Measurements from ENCODE around the gene DUSP19.

The DUSP19 gene

GRCh38 chr2:183035298-183035953, 43.1 kb upstream of the DUSP19 start:
- Histone ChIP-seq H3K4me3 (ENCODE audit: low read depth, low read length) (peak overlapping the region; percentile 77), H3K36me3 (no peaks in the 10 kb centered on the region), H3K9me3 (no peaks in the 10 kb centered on the region), H3K4me1 (no peaks in the 10 kb centered on the region; the same call in 1 of the 2 replicates), H3K27me3 (no peaks in the 10 kb centered on the region)
- no peak for TF ChIP-seq CTCF (IDR thresholded peaks at IDR 0.05; ENCODE audit: low read depth, low read length)
- no peak for DNase-seq

DNA sequence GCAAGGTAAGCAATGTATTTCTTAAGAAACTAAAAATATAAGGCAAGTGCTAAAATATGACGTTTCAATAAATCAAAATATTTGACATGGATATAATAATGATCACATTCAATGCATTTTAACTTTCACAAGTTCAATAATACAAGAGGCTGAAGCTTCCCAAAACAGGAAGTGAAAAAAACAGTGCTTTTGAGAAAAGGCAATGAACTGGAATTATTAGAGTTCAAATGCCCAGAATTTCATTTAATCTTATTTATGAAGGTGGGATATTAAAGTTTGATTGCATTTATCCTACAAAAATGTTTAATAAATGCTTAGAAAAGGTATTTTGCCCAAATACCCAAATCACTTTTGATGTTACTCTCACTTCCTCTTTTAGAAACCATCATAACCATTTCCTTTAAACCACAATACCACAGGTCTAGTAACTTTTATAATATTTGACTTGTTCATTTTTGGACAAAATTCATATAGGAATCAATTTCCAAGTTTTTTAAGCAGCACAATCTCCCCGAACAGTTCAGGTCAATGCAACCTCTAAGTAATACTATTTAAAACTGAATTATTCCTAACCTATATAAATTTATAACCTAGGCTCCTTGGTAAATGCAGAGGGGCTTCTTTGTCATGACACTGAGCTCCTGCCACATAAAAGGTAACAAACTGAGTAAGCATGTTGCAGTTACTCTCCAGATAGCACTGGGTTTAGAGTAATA, 42.4 kb upstream of the DUSP19 start:
- H3K4me1 ChIP-seq: no peaks in the 10 kb centered on the region; the same call in 1 of the 2 replicates
- no peak for DNase-seq
- H3K36me3 ChIP-seq: no peaks in the 10 kb centered on the region
- no peaks in the 10 kb centered on the region for H3K27me3 ChIP-seq
- TF ChIP-seq CTCF (IDR thresholded peaks at IDR 0.05; ENCODE audit: low read depth, low read length): no peak
- H3K4me3 ChIP-seq (ENCODE audit: low read depth, low read length): peak overlapping the region; percentile 77
- H3K9me3 ChIP-seq: no peaks in the 10 kb centered on the region

DNA sequence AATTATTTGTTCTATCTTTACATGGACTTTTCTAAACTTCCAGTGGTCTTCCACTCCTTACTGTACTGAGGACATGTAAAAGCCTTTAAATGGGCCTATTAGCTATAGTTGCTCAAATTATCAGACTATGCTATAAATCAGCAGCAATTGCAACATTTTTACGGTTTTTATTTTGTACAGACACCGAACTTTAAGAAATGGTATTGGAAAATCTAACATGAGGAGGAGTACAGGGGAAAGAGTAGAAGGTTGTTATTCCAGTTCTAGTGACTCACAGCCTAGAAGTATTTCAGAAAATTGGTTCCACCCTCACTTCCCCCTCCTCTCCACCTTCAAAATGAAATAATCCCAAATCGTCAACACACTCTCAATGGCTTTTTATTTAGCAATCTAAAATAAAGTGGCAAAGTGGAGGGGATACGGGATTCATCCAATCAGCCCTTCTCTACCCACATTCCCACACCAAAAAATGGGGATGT, 41.4 kb upstream of the DUSP19 start:
- DNase-seq: no peak
- Histone ChIP-seq H3K4me1 (no peaks in the 10 kb centered on the region), H3K9me3 (no peaks in the 10 kb centered on the region), H3K4me3 (ENCODE audit: low read depth, low read length) (peak overlapping the region; percentile 77), H3K27me3 (no peaks in the 10 kb centered on the region), H3K36me3 (no peaks in the 10 kb centered on the region)
- no peak for TF ChIP-seq CTCF (IDR thresholded peaks at IDR 0.05; ENCODE audit: low read depth, low read length)

- no peak for TF ChIP-seq CTCF (IDR thresholded peaks at IDR 0.05; ENCODE audit: low read depth, low read length)
- Histone ChIP-seq H3K36me3 (no peaks in the 10 kb centered on the region), H3K4me1 (no peaks in the 10 kb centered on the region), H3K4me3 (ENCODE audit: low read depth, low read length) (peak overlapping the region; percentile 77), H3K27me3 (no peaks in the 10 kb centered on the region), H3K9me3 (no peaks in the 10 kb centered on the region)
- DNase-seq: peak; percentile 43
Measured at GRCh38 chr2:183037553-183038340, 40.8 kb upstream of the DUSP19 start.

DNA sequence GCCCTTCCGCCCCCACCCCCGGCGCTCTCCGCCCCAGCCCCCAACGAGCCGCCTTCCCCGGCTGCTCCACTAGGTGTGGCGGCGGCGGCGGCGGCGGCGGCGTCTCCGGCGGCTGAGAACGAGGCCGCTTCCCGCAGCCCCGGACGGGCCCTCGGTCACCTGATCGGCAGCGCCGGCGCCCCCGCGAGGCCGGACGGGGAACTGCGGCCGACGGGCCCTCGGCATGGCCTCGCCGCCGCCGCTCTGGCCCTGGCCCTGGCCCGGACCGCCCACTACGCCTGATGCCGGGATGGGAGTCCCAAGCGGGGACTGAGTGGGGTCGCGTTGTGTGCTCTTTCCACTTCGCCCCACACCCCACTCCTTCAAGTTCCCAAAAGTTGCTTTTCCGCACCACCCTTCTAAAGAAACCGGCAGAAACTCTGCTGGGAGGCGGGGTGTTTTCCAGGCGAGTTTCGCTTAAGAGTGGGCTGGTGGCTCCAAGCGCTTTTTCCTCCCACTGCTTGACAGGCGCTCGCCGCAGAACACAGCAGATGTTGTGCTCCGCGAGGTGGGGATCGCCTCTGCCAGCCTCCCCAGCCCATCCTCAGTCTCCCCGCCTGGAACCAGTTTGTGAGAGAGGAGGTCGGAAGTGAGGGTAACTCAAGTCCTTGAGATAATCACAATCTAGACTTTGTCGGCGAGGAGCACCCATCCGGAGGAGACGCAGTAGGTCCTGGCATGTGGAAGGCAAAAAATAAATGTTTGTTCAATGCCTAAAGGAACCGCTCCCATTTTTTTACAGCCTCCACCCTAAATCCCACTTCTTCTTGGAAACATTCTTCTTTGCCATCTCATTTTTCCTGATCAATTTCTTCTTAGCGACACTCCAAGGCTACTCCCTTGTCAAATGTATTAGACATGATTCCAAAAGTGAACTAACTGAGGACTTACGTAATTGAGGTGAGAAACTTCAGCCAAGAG, 39.9 kb upstream of the DUSP19 start, which contains the start of gene NCKAP1:
TSS of gene NCKAP1 (minus strand) at position 117 of the 960 bp plus-strand sequence. CDS start 358 bp downstream, outside the sequence.
- Histone ChIP-seq H3K27me3 (no peaks in the 10 kb centered on the region), H3K36me3 (no peaks in the 10 kb centered on the region), H3K4me1 (no peaks in the 10 kb centered on the region), H3K9me3 (no peaks in the 10 kb centered on the region), H3K4me3 (ENCODE audit: low read depth, low read length) (peak within 1 kb of the TSS; percentile 77)
- TF ChIP-seq CTCF (IDR thresholded peaks at IDR 0.05; ENCODE audit: low read depth, low read length): peak; percentile 15; the same call in 1 of the 2 replicates
- DNase-seq: peak; percentile 90

All from BE2C (cell line).